Mesendoderm (in vitro differentiated cells): Measurements from ENCODE around the gene IRS1.

ENCODE experiments used
- DNase-seq: peaks from one replicate; pipeline ENCODE4 v3.0.0; 2013
- H2AK5ac ChIP-seq: 2 replicates; pipeline ENCODE4 v1.6.1; 2013; ENCODE audit warnings: low read length, inconsistent platforms
- H2BK120ac ChIP-seq: 2 replicates; pipeline ENCODE4 v1.6.1; 2013; ENCODE audit warnings: low read depth, mild to moderate bottlenecking, low read length, moderate library complexity, mixed read lengths
- H2BK15ac ChIP-seq: replicated peaks from 2 replicates; pipeline ENCODE4 v1.6.1; 2013; ENCODE audit warnings: low read depth, mild to moderate bottlenecking, moderate library complexity
- H2BK5ac ChIP-seq: 2 replicates; pipeline ENCODE4 v1.6.1; 2013; ENCODE audit warnings: low read length, inconsistent platforms
- H3K18ac ChIP-seq: 2 replicates; pipeline ENCODE4 v1.6.1; 2013; ENCODE audit warnings: mild to moderate bottlenecking, low read length, mixed read lengths
- H3K23ac ChIP-seq: one replicate; pipeline ENCODE4 v1.6.1; 2013; ENCODE audit warnings: low read length
- H3K27ac ChIP-seq: 2 replicates; pipeline ENCODE4 v1.5.1; 2013; ENCODE audit warnings: low read depth, mild to moderate bottlenecking, inconsistent platforms, low read length, moderate library complexity
- H3K27me3 ChIP-seq: 2 replicates; pipeline ENCODE4 v1.6.1; 2013; ENCODE audit warnings: low read length, control low read depth, mild to moderate bottlenecking, inconsistent platforms; ENCODE audit not compliant: insufficient read depth, poor library complexity
- H3K36me3 ChIP-seq: 2 replicates; pipeline ENCODE4 v1.6.1; 2013; ENCODE audit warnings: low read length, inconsistent platforms; ENCODE audit not compliant: control insufficient read depth, insufficient read depth
- H3K4ac ChIP-seq: one replicate; pipeline ENCODE4 v1.6.1; 2013; ENCODE audit warnings: low read depth, mild to moderate bottlenecking, low read length, moderate library complexity
- H3K4me1 ChIP-seq: 2 replicates; pipeline ENCODE4 v1.6.1; 2013; ENCODE audit warnings: low read depth, low read length, inconsistent platforms; ENCODE audit not compliant: control insufficient read depth
- H3K4me2 ChIP-seq: 2 replicates; pipeline ENCODE4 v1.6.1; 2013; ENCODE audit warnings: low read length
- H3K4me3 ChIP-seq: 2 replicates; pipeline ENCODE4 v1.5.1; 2013; ENCODE audit warnings: mild to moderate bottlenecking, low read length
- H3K56ac ChIP-seq: one replicate; pipeline ENCODE4 v1.6.1; 2013; ENCODE audit warnings: low read length
- H3K79me1 ChIP-seq: 2 replicates; pipeline ENCODE4 v1.6.1; 2013; ENCODE audit warnings: low read length, inconsistent platforms
- H3K79me2 ChIP-seq: 2 replicates; pipeline ENCODE4 v1.6.1; 2013; ENCODE audit warnings: mild to moderate bottlenecking, low read length; ENCODE audit not compliant: control insufficient read depth, insufficient read depth
- H3K9ac ChIP-seq: 2 replicates; pipeline ENCODE4 v1.6.1; 2013; ENCODE audit warnings: low read length, inconsistent platforms
- H4K5ac ChIP-seq: one replicate; pipeline ENCODE4 v1.6.1; 2013; ENCODE audit warnings: low read length
- H4K8ac ChIP-seq: one replicate; pipeline ENCODE4 v1.6.1; 2013; ENCODE audit warnings: low read depth, mild to moderate bottlenecking, control low read depth, low read length, moderate library complexity
- WGBS: extraction: QIAGEN DNeasy Blood & Tissue Kit; methylation state at CpG from one replicate; pipeline ENCODE4 v1.1.7; 2013; ENCODE audit warnings: low lambda C conversion rate, missing lambda C conversion rate; ENCODE audit not compliant: insufficient coverage; ENCODE audit errors: extremely low coverage; 5-methylcytosine and 5-hydroxymethylcytosine counted together

The IRS1 gene

DNA sequence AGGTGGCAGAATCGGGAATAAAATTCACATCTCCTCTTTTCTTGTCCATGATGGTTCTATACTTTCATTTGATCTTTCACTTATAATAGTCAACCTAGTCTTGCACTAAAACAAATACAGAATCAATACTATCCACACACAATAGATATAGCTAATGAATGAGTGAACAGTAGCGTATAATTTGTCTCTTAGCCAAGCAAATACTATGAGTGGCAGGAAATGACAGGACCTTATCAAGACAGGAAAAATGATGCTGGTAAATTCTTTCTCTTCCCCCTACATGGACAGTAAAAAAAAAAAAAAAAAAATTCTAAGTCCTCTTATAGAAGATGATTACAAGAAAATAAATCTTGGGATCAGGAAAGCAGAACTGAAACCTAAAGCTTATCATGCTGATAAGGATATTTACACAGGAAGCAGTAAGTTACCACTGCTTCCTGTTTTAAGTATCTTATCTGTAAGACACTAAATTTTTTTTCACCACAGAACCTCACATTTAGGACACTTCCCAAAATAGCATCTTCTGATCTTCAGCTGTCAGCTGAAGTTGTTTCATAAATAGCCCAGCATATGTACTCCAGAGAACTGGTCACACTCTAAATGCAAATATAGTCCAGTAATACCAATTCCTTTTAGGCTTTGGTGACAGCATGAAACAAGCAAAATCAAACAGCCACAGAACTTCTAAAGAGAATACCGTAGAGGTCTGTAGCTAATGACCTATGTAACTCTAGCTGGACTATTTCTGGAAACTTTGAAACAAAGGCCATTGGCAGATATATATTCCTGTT is 27.0 kb downstream of the IRS1 start:
- Histone ChIP-seq H2BK5ac (no peak overlapping the region), H3K4me3 (no peak overlapping the region)

GRCh38 chr2:226771067-226771466 is 28.6 kb downstream of the IRS1 start:
- WGBS = no CpG with 5 or more reads among the region's 6 CpGs
- no peaks in the 10 kb centered on the region for H3K27me3 ChIP-seq
- H3K56ac ChIP-seq = no peak overlapping the region
- no peak overlapping the region for H2AK5ac ChIP-seq
- H3K4me2 ChIP-seq = no peak overlapping the region
- H3K79me1 ChIP-seq = peaks cover 5% of the 10 kb centered on the region
- no peak overlapping the region for H2BK120ac ChIP-seq
- no peak overlapping the region for H3K23ac ChIP-seq
- H3K4me3 ChIP-seq = no peak overlapping the region
- no peak overlapping the region for H3K18ac ChIP-seq
- H4K5ac ChIP-seq = no peak overlapping the region
- no peaks in the 10 kb centered on the region for H3K36me3 ChIP-seq
- peak overlapping the region; percentile 47 for H2BK15ac ChIP-seq
- no peak for DNase-seq
- H4K8ac ChIP-seq = no peak overlapping the region
- H3K9ac ChIP-seq = no peak overlapping the region
- peaks cover 8% of the 10 kb centered on the region for H3K4me1 ChIP-seq
- no peak overlapping the region for H3K27ac ChIP-seq
- H2BK5ac ChIP-seq = no peak overlapping the region
- H3K4ac ChIP-seq = no peak overlapping the region
- H3K79me2 ChIP-seq = no peaks in the 10 kb centered on the region

More for the DNA sequence above, 27.0 kb downstream of the IRS1 start:
- Histone ChIP-seq H3K4ac (no peak overlapping the region), H2BK15ac (no peak overlapping the region), H3K4me1 (peaks cover 7% of the 10 kb centered on the region), H3K4me2 (no peak overlapping the region), H3K79me1 (peaks cover 5% of the 10 kb centered on the region), H3K56ac (no peak overlapping the region), H2BK120ac (no peak overlapping the region), H3K36me3 (no peaks in the 10 kb centered on the region), H3K9ac (no peak overlapping the region), H3K79me2 (no peaks in the 10 kb centered on the region), H3K18ac (no peak overlapping the region), H4K8ac (no peak overlapping the region), H4K5ac (no peak overlapping the region), H3K27me3 (no peaks in the 10 kb centered on the region), H3K27ac (no peak overlapping the region), H2AK5ac (no peak overlapping the region), H3K23ac (no peak overlapping the region)
- WGBS = no CpG with 5 or more reads among the region's 3 CpGs
- DNase-seq = peak; percentile 66

- Histone ChIP-seq H3K4me3 (no peak overlapping the region), H3K27me3 (no peaks in the 10 kb centered on the region), H2BK120ac (no peak overlapping the region), H3K4me2 (no peak overlapping the region), H2BK15ac (no peak overlapping the region), H3K27ac (no peak overlapping the region), H3K79me1 (peaks cover 5% of the 10 kb centered on the region), H3K36me3 (no peaks in the 10 kb centered on the region), H3K9ac (no peak overlapping the region), H3K23ac (no peak overlapping the region), H3K4ac (no peak overlapping the region), H3K18ac (no peak overlapping the region), H4K8ac (no peak overlapping the region), H2BK5ac (no peak overlapping the region), H3K56ac (no peak overlapping the region), H3K4me1 (peaks cover 2% of the 10 kb centered on the region), H3K79me2 (no peaks in the 10 kb centered on the region), H2AK5ac (no peak overlapping the region), H4K5ac (no peak overlapping the region)
- WGBS = no CpG with 5 or more reads among the region's 5 CpGs
- no peak for DNase-seq
These were observed 32.4 kb downstream of the IRS1 start for GRCh38 chr2:226767056-226767813.

GRCh38 chr2:226766352-226767055 is 33.1 kb downstream of the IRS1 start:
- Histone ChIP-seq H3K36me3 (no peaks in the 10 kb centered on the region), H3K4ac (no peak overlapping the region), H3K9ac (no peak overlapping the region), H2BK5ac (no peak overlapping the region), H2BK120ac (no peak overlapping the region), H4K8ac (no peak overlapping the region), H3K4me1 (peaks cover 2% of the 10 kb centered on the region), H3K79me1 (peaks cover 5% of the 10 kb centered on the region), H3K18ac (no peak overlapping the region), H3K27ac (no peak overlapping the region), H3K23ac (no peak overlapping the region), H2BK15ac (no peak overlapping the region), H2AK5ac (no peak overlapping the region), H3K4me3 (no peak overlapping the region), H3K4me2 (no peak overlapping the region), H4K5ac (no peak overlapping the region), H3K27me3 (no peaks in the 10 kb centered on the region), H3K56ac (no peak overlapping the region), H3K79me2 (no peaks in the 10 kb centered on the region)
- DNase-seq = no peak
- WGBS = no CpG with 5 or more reads among the region's 5 CpGs

DNA sequence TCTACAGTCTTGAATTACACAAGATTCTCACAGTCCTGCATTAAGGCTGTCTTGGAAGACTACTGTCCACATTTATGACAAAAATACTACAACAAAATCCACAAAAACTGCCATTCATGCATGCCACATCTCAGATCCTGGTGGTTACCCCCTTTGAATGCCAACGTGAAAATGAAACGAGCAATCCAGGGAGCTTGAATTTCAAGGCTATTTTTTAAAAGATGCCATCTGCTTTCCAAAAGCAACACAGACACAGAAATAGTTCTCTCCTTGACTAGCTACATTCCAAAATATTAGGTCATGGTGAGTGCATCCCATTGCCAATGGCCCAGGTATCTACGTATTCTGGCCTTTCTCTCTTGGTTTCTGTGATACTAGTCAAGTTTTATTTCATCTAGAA is 36.3 kb downstream of the IRS1 start:
- H3K18ac ChIP-seq = no peak overlapping the region

More for the DNA sequence above, 36.3 kb downstream of the IRS1 start:
- H3K56ac ChIP-seq = no peak overlapping the region
- no peak overlapping the region for H3K4ac ChIP-seq
- H3K4me2 ChIP-seq = no peak overlapping the region
- no peak overlapping the region for H2BK5ac ChIP-seq
- H3K79me2 ChIP-seq = peaks cover 2% of the 10 kb centered on the region
- H3K23ac ChIP-seq = no peak overlapping the region
- no peak overlapping the region for H3K9ac ChIP-seq
- no peak overlapping the region for H3K27ac ChIP-seq
- WGBS = no CpG with 5 or more reads among the region's 3 CpGs
- no peaks in the 10 kb centered on the region for H3K27me3 ChIP-seq
- H4K8ac ChIP-seq = no peak overlapping the region
- H3K4me1 ChIP-seq = peaks cover 2% of the 10 kb centered on the region
- H2BK15ac ChIP-seq = no peak overlapping the region
- no peak overlapping the region for H2BK120ac ChIP-seq
- H3K36me3 ChIP-seq = no peaks in the 10 kb centered on the region
- H3K79me1 ChIP-seq = peaks cover 4% of the 10 kb centered on the region
- no peak overlapping the region for H4K5ac ChIP-seq
- no peak overlapping the region for H2AK5ac ChIP-seq
- peak; percentile 56 for DNase-seq
- no peak overlapping the region for H3K4me3 ChIP-seq
